ENCODE measurements around the gene RELL1. TPM values are rescaled to one million over a fixed set of nuclear protein-coding genes. Genes with fewer than 3 reads are reported as not detected.

RELL1 gene
- total and polyA plus RNA-seq, 10 of the 15 experiments (the other 5 are each of a cell fraction or from before 2014, with no cell fraction given): 0.20 to 10.9 (median 3.9) TPM

DNA sequence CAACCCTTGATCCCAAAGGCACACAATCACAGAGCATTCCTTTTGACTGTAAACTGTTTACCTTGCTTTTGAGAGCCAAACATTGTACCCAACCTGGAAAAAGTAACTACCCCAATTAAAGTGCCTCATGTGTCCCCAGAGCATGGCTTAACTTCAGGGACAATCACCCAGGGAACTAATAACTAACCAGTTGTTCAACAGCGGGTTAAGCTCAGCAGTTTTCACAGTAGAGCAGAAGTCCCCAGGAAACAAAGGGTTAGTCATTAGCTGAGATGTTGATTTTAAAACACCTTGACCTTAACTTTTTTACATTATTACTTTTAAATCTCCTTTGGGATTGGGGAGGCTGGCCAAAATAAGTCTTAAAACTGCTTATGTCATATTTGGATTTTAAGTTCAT, 94.8 kb downstream of the RELL1 start:
- Histone ChIP-seq H3K27me3 (replicated peaks in 1 of 2; ENCODE audit: control insufficient read depth in 2 of 2, insufficient read depth in 2 of 2, low read length in 1 of 2) (no peaks in the 10 kb centered on the region), H3K79me2 (ENCODE audit: control insufficient read depth, insufficient read depth, low read length) (no peaks in the 10 kb centered on the region), H3K9me3 (replicated peaks; ENCODE audit: control insufficient read depth, insufficient read depth, low read length) (no peaks in the 10 kb centered on the region), H4K20me1 (ENCODE audit: control insufficient read depth, insufficient read depth) (no peaks in the 10 kb centered on the region), H3K4me3 (no peak overlapping the region), H3K36me3 (ENCODE audit: control insufficient read depth in 2 of 2, insufficient read depth in 2 of 2, low read length in 1 of 2) (no peaks in the 10 kb centered on the region), H3K4me2 (ENCODE audit: control insufficient read depth, insufficient read depth) (no peak overlapping the region), H3K9ac (ENCODE audit: control insufficient read depth, insufficient read depth, low read length) (no peak overlapping the region), H3K4me1 (ENCODE audit: control insufficient read depth, insufficient read depth, low read length) (no peaks in the 10 kb centered on the region), H2AFZ (ENCODE audit: control insufficient read depth, low read depth, low read length) (no peak overlapping the region), H3K27ac (ENCODE audit: control insufficient read depth, insufficient read depth) (no peak overlapping the region)
- WGBS (ENCODE audit: insufficient coverage, insufficient replicate concordance, low lambda C conversion rate, missing lambda C conversion rate): 4% methylated on average over 1 of the region's 1 CpG
- intact Hi-C loops (cut with micrococcal nuclease; ENCODE audit: unreplicated experiment) (no loop called here), in situ Hi-C loops (cut with MboI) (no loop called here)
- ATAC-seq (no peak), DNase-seq (ENCODE audit: low read depth, low spot score) (no peak), FAIRE-seq (no peak)
- ChIA-PET POLR2A (interaction anchor here (0.7 kb wide), 1 partner anchor 319 kb away, joined by 4 read pairs; no protein-coding TSS in a partner anchor), SMC1A (ENCODE audit: uncharacterized antibody, unreplicated experiment) (no interaction called here), RAD21 (ENCODE audit: unreplicated experiment) (interaction anchor here (0.6 to 0.7 kb wide), 2 partner anchors 452 to 1637 kb away, joined by 3 read pairs; no protein-coding TSS in a partner anchor), CTCF (interaction anchor here (0.8 to 1.3 kb wide), 2 partner anchors 8 to 9 kb away, joined by 3 to 5 read pairs; no protein-coding TSS in a partner anchor)
- no TSS peak for BruUV-seq (replicated peaks)
- TF ChIP-seq ASH2L (IDR thresholded peaks at IDR 0.05; ENCODE audit: borderline replicate concordance, low read depth) (no peak), HDGF (IDR thresholded peaks at IDR 0.05) (no peak), POLR2AphosphoS2 (IDR thresholded peaks at IDR 0.05; ENCODE audit: low read depth, low read length) (no peak), NBN (IDR thresholded peaks at IDR 0.05) (no peak), TBL1XR1 (IDR thresholded peaks at IDR 0.05; ENCODE audit: low read depth, low read length) (no peak), FOS (IDR thresholded peaks at IDR 0.05; ENCODE audit: borderline replicate concordance, extremely low read depth, insufficient read length) (no peak), GABPA (IDR thresholded peaks at IDR 0.05; ENCODE audit: low read depth) (no peak), ZBTB40 (IDR thresholded peaks at IDR 0.05; ENCODE audit: borderline replicate concordance) (no peak), CHD2 (IDR thresholded peaks at IDR 0.05; ENCODE audit: borderline replicate concordance, low read depth, low read length) (no peak), CHD1 (IDR thresholded peaks at IDR 0.05; ENCODE audit: low read depth, low read length) (no peak), ATF2 (IDR thresholded peaks at IDR 0.05; ENCODE audit: low read length) (no peak), EZH2 (IDR thresholded peaks at IDR 0.05; ENCODE audit: borderline replicate concordance, control insufficient read depth, low read depth, low read length) (no peak), SPI1 (IDR thresholded peaks at IDR 0.05; ENCODE audit: borderline replicate concordance, insufficient read depth, low read depth, low read length) (no peak), CBFB (IDR thresholded peaks at IDR 0.05; ENCODE audit: low read depth) (no peak), NFXL1 (IDR thresholded peaks at IDR 0.05; ENCODE audit: borderline replicate concordance) (no peak)
- TF ChIP-seq, protein P1, sequence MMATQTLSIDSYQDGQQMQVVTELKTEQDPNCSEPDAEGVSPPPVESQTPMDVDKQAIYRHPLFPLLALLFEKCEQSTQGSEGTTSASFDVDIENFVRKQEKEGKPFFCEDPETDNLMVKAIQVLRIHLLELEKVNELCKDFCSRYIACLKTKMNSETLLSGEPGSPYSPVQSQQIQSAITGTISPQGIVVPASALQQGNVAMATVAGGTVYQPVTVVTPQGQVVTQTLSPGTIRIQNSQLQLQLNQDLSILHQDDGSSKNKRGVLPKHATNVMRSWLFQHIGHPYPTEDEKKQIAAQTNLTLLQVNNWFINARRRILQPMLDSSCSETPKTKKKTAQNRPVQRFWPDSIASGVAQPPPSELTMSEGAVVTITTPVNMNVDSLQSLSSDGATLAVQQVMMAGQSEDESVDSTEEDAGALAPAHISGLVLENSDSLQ (IDR thresholded peaks at IDR 0.05): no peak
- TF ChIP-seq, protein P2, sequence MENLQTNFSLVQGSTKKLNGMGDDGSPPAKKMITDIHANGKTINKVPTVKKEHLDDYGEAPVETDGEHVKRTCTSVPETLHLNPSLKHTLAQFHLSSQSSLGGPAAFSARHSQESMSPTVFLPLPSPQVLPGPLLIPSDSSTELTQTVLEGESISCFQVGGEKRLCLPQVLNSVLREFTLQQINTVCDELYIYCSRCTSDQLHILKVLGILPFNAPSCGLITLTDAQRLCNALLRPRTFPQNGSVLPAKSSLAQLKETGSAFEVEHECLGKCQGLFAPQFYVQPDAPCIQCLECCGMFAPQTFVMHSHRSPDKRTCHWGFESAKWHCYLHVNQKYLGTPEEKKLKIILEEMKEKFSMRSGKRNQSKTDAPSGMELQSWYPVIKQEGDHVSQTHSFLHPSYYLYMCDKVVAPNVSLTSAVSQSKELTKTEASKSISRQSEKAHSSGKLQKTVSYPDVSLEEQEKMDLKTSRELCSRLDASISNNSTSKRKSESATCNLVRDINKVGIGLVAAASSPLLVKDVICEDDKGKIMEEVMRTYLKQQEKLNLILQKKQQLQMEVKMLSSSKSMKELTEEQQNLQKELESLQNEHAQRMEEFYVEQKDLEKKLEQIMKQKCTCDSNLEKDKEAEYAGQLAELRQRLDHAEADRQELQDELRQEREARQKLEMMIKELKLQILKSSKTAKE (IDR thresholded peaks at IDR 0.05; ENCODE audit: low read depth, poor library complexity, severe bottlenecking): no peak
